ENCODE results near the gene SURF2.

Gene SURF2

DNA sequence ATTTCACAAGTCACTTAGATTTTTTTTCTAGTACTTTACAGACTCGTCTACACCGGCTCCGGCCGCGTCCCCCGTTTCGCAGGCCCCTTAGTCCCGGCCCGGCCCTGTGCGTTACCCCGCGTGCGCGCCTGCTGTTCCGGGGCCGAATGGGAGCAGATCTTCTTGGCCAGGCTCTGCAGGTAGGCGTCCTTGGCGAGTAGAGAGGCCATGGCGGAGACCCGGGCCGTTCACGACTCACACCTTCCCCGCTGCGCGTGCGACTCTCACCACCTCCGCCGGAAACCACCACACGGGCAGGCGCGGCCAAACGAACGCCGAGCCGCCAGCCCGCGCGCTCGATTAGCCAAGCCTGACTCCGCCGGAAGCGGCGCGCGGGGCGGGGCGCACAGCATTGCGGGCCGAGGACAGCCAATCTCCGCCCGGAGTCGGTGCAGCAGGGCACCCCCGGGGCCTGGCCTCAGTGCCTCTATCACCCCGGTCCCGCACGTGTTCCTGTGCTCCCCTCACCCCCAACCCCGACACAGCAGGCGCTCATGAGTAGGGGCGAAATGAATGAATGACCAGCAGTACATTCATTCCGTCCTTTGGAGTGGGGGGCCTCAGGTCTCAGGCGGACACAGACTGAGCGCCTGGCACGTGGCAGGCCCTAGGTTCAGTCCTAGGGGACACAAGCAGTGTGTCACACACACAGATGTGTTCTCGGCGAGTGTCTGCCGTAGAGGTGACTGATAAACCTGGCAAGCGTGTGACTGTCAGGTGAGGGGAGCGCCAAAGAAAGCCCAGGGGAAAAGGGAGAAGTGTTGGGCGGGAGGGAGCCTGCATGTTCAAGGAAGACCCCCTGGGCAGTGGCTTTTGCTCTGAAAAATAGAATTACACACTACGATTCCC lies 20.2 kb upstream of the SURF2 start, which contains the start of gene SURF6:
TSS of gene SURF6 (minus strand) at position 265 of the 888 bp plus-strand sequence. CDS start at position 209, 56 bp downstream.
- DNase-seq (ENCODE audit: low read depth, low spot score), result peak; percentile 58

DNA sequence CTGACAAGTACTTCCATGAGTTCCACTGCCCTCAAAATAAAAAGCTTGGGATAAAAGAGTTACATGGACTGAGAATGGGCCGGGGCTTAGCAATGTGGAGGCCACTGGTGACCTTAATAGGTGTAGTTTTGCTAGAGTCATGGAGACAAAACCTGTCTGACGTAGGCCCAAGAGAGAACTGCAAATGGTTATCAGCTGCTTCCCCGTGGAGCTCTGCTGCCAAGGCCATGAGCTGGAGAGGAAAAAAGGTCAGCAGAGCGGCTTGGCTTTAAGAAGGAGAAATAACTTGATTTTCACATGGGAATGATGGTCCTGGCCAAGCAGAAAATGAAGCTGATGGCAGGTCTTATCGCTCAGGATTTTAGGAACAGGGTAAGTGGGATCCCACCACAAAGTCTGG lies 16.7 kb upstream of the SURF2 start:
- no peak for DNase-seq (ENCODE audit: low read depth, low spot score)

- DNase-seq (ENCODE audit: low read depth, low spot score), result no peak
These were observed 16.1 kb upstream of the SURF2 start for GRCh38 chr9:133340256-133340655.

- no peak for DNase-seq (ENCODE audit: low read depth, low spot score)
These were observed 15.4 kb upstream of the SURF2 start for GRCh38 chr9:133340916-133341315.

DNA sequence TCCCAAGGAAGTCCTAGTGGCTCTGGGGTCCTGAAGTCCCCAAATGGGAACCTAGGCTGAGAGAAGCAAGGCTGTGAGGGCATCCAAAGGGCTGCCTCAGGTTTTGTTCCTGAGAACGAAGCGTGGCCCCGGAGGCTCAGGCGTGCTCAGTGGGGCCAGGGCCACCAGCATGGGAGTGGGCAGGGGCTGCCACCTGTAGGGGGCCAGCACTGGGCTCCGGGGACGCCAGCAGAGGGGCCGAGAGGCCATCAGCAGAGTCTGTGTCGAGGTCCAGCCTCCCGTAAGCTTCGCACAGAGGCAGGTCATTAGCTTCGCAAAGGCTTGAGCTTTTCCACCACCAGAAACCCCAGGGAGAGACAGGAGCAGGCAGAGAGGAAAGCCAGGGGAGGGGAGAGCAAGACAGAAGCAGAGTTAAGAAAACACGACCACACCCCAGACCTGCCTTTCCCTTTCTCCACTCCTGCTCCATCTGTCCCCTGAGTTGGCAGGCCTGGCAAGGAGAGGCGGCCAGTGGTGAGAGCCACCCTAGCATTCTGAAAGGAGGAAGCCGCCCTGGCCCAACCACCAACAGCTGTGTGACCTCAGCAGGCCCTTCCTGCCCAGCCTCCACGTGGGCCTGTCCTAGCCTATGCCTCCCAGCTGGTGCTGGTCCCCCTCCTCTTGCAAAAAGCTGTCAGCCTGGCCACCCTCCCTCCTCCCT lies 14.8 kb upstream of the SURF2 start:
- DNase-seq (ENCODE audit: low read depth, low spot score), result no peak

- DNase-seq (ENCODE audit: low read depth, low spot score), result no peak
These were observed 14.3 kb upstream of the SURF2 start for GRCh38 chr9:133342069-133342406.

GRCh38 chr9:133342570-133342969 lies 13.8 kb upstream of the SURF2 start:
- DNase-seq (ENCODE audit: low read depth, low spot score), result no peak

- no peak for DNase-seq (ENCODE audit: low read depth, low spot score)
These were observed 12.3 kb upstream of the SURF2 start for GRCh38 chr9:133344071-133344470.

DNA sequence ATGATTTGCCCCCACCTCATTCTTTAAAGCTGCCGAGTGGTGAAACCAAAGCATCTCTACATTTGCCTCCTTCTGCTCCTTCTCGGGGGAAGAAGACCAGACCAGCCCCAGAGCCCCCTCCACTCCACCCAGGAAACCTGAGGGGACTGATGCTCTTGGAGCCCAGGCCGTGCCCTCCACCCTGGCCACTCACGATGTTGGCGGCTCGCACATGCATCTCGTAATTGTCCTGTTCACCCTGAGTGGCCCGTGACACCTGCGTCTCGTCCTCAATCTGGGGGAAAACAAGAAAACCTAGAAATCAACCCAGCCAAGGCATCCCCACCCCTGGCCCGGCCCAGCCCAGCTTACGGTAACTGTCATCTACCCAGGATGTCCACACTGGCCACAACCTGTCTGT lies 11.4 kb upstream of the SURF2 start:
- no peak for DNase-seq (ENCODE audit: low read depth, low spot score)

GRCh38 chr9:133345596-133345995 lies 10.8 kb upstream of the SURF2 start:
- DNase-seq (ENCODE audit: low read depth, low spot score), result no peak

DNA sequence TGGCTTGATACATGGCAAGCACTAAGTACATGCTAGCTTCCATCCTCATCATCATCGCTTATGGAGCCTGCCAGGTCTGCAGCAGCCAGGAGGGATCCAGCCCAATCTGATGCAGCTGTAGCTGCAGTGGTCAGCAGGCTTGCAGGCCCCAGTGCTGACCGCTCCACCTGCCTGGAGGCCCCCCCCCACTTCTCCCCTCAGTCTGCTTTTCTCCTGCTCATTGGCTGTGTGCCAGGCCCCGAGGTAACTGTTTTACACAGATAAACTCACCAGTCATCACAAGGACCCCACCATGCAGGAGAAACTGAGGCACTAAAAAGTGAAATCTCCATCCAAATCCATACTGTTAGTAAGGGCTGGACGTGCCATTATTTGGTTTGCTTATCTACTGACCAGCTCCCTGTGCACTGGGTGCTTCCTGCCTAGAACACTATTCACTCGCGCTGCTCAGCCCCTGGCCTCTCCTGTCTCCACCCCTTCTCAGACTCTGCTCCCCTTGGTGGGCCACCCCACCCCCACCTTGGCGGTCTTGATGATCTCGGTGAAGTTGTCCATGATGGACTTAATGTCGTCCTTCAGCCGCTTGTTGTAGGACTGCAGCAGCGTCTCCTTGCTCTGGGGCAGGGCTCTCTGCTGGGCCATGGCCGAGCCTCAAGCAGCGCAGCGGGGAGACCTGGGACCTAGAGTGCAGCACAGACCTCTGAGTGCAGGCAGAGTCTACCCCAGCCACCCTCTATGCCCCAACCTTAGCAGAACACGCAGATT lies 10.1 kb upstream of the SURF2 start:
- no peak for DNase-seq (ENCODE audit: low read depth, low spot score)

GRCh38 chr9:133347515-133347984 lies 8.8 kb upstream of the SURF2 start:
- DNase-seq (ENCODE audit: low read depth, low spot score), result no peak

- DNase-seq (ENCODE audit: low read depth, low spot score), result peak; percentile 85
These were observed 8.2 kb upstream of the SURF2 start, which contains the start of the genes MED22 and RPL7A for GRCh38 chr9:133347985-133348717. TSS of gene MED22 (minus strand) at chr9:133348131. CDS start at chr9:133346662, 1,469 bp downstream. TSS of gene RPL7A (plus strand) at chr9:133348218. CDS start at chr9:133348244, 26 bp downstream.

DNA sequence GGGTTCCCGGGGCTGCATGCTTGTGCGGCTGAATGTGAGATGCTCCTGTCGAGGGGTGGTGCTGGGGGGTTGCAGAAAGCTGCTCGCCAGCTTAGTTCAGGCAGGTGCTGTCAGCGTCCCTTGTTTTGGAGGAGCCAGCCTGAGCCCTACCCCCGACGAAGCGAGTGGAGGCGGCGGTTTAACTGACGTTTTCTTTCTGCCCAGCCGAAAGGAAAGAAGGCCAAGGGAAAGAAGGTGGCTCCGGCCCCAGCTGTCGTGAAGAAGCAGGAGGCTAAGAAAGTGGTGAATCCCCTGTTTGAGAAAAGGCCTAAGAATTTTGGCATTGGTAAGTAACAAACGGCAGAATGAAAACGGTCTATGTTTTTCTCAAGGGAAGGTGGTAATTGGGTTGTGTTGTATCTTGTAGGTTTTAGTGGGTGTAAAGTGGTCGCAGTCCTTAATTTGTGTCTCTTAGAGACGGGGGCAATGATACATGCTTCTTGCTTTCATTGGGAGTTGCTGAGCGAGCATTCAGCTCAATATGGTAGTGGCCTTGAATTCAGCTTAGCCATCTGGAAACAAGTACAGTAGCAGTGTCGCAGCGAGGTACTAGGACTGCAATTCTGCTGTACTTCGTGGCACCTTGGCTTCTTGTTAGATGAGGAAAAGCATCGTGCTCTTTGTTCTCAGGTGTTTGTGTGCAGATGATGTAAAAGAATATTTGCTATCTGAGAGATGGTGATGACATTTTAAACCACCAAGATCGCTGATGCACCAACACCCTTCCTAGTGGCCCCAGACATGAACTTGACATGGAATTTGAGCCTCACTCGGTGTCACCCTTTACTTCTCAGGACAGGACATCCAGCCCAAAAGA lies 7.4 kb upstream of the SURF2 start:
- no peak for DNase-seq (ENCODE audit: low read depth, low spot score)

DNA sequence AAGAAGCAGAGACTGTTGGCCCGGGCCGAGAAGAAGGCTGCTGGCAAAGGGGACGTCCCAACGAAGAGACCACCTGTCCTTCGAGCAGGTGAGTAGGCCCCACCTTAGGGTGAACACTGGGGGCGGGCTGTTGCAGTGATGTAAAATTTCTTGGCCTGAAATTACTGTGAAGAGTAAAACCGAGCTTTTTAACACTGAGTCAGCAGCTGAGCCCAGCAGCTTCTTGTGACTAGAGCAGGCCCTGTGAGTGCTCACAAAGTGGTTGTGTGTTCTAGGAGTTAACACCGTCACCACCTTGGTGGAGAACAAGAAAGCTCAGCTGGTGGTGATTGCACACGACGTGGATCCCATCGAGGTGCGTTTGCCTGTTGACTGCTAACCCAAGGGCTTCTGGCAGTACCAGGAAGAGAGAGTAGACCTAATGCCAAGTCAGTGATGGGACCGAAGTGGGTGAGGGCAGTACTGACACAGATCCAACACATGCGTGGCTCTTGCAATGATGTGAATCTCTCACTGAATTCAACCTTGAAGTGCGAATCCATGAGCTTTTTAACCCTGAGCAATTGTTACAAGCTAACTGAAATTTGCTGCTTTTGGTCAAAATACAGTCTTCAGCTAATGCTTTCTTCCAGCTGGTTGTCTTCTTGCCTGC lies 6.3 kb upstream of the SURF2 start:
- no peak for DNase-seq (ENCODE audit: low read depth, low spot score)

DNA sequence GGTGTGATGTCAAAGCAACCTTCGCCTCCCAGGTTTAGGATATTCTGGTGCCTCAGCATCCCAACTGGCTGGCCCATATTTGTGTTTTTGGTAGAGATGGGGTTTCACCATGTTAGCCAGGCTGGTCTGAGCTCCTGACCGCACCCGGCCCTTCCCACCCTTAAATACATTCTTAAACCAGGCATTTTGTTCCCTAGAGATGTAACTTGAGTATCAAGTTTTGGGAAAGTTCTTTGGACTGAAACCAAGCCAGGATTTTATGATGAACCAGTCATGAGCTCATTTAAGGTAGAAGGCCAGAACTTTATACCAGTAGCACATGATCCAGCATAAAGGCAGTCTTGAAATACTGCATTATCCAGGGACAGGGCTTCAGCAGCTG lies 4.8 kb upstream of the SURF2 start:
- DNase-seq (ENCODE audit: low read depth, low spot score), result no peak

- no peak for DNase-seq (ENCODE audit: low read depth, low spot score)
These were observed 4.3 kb upstream of the SURF2 start for GRCh38 chr9:133351908-133352634.

- DNase-seq (ENCODE audit: low read depth, low spot score), result no peak
These were observed 3.6 kb upstream of the SURF2 start for GRCh38 chr9:133352635-133353340.
